HG03066 (cell line): ENCODE data around the gene GPC6.

Experiments
- ATAC-seq: cut with Tn5 transposase; IDR thresholded peaks from one replicate; pipeline ENCODE4 v1.9.1; 2021; ENCODE audit warnings: low read depth; ENCODE audit not compliant: unreplicated experiment

The GPC6 gene

DNA sequence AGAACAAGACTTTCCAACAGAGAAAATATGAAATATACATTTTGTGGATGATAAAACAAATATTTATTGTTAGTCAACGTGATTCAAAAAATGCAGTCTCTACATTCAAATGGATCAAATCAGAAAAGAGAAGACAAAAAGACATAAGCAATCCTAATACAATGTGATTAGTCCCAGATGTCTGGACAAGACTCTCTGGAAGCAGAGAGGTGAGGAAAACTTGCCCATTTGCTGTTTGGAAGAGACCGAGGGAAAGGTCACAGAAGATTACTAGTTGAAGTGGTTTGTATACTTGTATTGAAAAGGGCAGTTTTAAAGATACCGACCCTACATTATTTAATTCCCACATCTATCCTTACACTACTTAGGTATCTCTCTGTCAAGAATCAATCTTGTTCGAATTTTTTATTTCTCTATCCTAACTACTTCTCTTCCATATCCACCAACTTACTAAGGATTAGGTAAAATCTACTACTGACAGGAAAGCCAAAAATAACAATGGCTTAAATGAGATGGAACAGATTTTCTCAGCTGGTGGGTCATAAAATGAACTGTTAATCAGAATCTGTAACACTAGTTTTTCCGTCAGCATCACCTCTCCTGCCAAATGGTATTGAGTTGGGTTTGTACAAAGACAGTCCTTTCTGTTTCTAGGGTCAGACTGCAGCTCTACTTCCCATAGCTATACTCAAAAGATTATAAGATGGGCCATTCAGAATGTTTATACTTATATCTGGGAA, 755.7 kb downstream of the GPC6 start:
- ATAC-seq: no peak

DNA sequence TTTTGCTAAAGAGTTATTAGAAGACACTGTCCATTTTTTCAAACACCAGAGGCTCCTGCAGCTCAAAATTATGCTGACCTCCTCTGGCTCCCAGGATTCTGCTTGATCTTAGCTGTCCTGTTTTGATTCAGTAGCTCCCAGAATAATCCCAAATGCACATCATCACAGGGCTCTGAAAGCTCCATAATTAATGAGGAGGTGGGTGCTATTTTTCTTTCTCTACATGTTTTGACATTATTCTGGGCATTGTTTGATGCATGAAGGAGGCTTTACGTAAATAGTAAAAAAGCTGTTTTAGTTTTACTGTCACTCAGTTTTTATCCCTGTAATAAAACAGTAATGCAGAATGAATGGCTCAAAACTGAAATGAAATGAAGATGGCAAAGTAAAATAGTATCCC, 757.4 kb downstream of the GPC6 start:
- ATAC-seq: no peak

DNA sequence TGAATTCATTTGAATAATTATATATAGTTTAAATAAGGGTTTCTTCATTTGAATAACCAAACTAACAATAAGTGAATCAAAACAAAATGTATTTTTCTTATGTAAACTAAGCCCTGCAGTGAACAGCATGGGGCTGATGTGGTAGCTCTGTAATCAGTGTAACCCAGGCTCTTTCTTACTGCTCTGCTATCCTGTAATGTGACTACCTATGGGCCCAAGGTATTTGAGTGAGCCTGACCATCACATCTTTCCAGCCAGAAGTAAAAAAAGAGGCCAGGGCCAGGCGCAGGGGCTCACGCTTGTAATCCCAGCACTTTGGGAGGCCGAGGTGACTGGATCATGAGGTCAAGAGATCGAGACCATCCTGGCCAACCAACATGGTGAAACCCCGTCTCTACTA, 758.3 kb downstream of the GPC6 start:
- no peak for ATAC-seq

DNA sequence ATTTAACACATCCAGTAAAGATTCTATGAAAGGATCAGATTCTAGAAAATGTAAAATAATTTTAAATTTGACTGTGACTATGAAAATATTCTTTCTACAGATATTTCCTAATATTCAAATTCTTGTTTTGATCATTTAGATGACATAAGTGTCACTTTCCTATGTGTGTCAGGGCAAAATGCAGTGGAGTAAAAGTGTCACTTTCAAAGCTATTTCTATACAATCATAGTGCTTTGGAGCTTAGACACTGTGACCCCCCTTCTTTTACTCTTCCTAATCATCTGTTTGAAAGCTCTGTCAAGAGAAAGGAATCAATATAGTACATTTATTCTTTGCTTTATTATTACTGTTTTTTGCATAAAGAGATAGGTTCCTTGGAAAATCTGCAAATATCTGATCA, 760.9 kb downstream of the GPC6 start:
- ATAC-seq: no peak

DNA sequence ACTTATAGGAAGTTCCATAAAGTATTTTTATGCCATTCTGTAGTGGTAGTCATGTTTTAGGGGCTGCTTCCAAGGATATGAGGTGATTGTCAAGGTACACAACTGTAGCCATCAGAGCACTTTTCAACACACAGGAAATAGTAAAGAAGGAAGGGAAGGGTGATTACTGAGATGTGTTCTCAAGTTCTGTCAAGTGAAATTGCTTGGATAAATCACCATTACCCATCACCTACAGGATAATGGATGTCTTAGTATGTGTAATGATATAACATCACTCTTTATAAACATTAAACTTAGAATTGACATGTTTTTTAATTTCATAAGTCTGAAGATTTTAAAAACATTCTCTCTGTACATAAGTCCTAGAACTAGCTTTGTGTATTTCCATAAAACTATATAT, 765.0 kb downstream of the GPC6 start:
- no peak for ATAC-seq

DNA sequence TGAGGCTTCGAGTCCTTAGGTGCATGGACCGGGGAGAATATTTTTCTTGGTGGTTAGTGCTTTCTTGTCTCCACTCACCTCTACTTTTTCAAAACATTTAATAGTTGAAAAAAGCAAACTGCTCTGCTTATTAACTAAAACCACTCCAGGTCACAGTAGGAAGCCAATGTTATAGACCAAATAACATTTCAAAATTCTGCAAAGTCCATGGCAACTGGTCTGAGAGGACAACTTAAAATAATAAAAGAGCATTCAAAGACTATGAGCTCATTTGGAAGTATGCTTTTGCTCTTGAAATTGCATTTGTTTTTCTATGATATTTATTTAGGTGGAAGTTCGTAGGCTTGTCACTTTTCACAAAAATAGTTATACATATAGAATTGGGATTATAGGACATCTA, 769.9 kb downstream of the GPC6 start:
- ATAC-seq: no peak

DNA sequence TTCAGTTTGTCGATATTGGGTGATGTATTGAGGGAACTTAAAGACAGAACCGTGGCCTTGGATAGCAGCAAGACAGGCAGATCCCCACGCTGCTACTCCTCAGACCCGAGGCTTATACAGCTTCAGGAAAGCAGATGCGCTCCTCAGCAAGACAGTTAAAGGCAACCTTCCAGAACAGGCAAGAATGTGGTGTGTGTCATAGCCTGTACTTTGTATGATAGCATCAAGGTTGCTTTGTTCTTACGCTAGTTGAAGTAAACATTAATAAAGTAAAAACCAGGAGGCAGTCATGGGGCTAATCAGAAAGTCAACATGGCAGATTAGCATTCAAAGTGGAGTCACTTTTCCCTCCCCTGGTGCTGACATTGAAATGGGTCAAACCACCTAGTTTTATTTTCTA, 779.7 kb downstream of the GPC6 start:
- ATAC-seq: no peak

DNA sequence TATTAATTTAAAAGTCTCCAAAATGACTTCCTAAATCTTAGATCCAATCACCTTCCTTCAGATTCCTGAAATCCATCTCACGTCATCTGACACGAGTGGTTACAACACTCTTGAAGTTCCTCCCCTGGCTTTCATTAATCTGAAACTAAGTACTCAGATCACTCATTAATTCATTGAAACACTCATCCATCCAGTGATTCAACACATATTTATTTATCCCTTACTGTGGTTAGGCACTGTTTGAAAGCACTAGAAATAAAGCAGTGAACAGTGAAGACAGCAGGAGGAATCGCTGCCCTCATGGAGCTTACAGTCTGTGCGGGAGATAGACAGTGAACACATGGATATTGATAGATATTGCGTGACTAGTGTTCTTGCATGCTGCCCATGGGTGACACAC, 780.5 kb downstream of the GPC6 start:
- ATAC-seq: no peak

DNA sequence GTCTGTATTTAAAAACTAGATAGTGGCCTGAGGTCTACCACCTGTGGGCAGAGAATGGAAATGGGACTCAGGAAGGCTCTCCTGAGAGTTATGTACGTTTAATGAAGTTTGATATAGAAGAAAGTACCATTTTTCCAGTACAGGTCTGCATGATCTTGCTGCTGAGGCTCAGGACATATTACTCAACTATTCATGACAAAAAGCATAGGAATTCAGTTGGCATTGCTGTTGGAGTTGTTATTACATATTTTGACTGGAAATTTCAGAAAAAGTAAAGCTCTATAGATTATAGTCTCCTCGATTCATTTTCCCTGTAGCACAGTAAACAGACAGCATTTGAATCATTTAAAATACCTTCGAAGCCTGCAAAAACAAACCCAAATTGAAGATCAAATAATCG, 783.1 kb downstream of the GPC6 start:
- ATAC-seq: no peak

DNA sequence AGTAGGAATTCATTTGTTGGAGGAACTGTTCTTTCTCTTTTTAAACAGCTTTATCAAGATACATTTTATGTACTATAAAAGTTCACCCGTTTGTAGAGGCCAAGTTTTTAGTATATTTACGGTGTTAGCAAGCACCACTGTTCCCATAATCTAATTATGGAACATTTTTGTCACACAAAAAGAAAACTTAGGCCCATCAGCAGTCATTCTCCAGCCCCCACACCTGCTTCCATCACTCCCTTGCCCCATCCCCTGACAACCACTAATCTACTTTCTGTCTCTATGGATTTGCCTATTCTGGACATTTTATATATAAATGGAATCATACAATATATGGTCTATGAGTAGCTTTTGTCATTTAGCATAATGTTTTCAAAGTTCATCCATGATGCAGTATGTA, 787.9 kb downstream of the GPC6 start:
- no peak for ATAC-seq

DNA sequence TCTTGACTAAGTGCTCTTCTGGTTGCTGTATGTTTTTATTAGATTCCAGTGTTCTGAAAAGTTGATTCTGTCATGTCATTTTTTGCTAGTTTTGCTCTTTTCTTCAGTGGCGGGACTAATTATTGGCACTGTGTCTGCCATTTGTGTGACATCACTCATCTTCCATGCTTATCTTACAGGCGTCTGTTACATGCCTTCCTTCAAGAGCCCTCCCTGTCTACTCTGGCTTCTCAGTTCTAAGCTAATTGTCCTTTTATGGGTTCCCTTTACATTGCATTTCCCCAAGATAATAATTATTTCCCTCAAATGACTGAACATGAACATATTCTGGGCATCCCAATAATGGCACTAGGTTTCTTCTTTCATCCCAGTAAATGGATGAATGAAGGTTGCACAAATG, 793.8 kb downstream of the GPC6 start:
- no peak for ATAC-seq

DNA sequence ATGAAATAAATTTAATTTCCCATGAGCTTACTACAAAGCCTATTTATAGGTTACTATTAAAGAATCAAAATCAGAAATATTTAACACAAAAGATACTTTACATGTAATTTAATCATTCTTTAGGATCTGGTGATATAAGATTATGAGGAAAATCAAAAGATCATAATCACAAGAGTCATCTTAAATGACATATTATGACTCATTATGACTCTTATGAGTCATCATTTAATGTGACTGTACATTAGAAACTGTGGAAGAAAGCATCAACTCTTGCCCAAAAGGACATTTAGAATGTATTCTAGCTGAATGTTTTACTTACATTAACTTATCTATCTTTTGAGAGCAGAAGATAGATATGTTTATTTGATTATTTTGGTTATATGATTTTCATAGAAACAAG, 794.2 kb downstream of the GPC6 start:
- no peak for ATAC-seq

DNA sequence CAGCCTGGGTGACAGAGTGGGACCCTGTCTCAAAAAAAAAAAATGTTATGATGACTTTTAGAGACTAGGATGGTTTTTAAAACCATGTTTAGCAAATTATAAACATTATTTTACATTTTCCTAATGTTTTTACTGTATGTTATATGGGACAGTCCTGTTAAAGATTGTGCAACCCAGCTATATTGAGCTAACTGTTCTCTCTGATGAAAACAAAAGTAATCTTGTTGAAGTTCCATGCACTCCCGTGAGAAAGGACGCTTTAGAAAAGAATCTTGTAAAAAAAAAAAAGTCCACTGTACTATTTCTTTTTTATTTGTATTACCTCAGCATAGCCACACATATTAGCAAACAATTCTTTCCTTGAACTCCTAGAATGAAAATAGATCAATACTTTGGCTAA, 801.6 kb downstream of the GPC6 start:
- no peak for ATAC-seq

DNA sequence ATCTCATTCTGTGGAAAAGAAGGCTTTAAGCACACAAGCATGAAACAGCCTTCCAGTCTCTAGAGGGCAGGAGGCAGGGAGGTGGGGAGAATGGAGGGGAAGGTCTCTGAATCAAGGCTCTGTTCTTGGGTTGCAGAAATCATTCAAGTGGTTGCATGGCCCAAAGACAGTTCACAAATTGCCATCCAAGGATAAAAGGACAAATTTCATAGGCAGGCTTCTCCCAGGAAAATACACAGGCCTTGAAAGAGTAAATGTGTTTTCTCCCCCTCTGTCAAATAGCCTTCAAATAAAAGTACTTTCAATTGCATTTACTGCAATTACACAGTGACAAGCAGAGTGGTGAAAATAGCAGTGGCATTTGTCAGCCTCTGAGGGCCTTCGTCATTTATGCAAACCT, 802.0 kb downstream of the GPC6 start:
- ATAC-seq: no peak

DNA sequence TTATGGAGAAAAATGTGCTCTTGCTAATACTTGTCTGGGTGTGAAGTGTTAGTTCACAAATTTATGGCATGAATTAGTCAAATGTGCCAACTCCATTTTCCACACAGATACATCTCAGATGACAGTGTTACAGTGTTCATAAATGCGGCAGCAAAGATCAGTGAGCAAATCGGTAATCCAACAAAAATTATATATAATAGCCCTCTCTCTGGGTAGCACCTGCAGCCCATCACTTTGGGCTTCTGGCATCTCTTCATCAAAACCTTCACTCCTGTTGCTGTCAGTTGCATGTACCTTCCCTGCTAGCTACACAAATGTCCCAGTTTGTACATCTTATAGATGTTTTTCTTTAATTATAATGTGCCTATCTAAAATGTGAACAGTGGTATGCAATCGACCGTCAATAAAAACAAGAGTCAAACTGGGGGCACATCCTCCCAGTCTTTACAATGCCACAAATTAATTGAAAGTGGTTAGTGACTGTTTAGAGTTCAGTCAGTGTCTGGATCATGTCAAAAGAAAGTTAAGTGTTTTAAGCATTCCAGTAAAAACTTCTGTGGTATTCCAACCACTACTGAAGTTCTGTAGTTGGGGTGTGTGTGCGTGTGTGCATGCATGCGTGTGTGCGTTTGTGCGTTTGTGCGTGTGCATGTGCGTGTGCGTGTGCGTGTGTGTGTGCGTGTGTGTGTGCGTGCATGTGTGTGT, 804.0 kb downstream of the GPC6 start:
- ATAC-seq: no peak

DNA sequence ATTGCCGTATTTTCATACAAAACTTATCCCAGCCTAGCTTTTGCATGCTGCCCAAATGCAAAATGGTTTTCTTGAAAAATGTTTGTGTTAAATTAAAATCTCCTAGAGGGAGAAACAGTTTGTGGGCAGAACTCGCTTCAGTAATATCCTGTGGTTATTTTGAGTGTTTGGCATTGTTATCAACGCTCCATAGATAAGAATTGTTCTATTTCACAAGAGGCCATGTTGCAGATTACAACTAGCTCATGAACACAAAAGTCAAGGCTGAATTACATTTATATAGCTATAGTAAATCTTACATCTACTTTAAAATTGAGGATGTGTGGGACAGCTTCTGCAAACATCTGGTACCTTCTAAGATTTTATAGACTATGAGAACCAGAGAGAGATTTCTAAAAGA, 805.0 kb downstream of the GPC6 start:
- ATAC-seq: no peak

DNA sequence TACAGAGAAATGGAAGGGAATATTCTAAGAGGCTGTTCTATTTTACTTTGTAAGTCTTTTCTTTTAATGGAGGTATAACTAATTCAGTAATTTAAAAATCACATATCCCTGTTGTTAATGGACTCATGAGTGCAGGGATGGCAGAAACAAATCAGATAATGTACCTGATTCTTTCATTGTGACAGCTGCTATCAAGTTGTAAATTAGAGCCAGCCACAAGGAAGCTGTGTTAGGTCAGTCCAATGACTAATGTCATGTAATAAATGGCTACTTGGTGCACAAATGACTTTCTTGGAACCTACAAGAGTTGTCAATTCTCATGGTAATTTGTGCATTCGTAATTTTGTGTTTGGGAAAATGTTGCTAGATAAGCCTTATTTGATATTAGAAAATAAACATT, 806.5 kb downstream of the GPC6 start:
- no peak for ATAC-seq

DNA sequence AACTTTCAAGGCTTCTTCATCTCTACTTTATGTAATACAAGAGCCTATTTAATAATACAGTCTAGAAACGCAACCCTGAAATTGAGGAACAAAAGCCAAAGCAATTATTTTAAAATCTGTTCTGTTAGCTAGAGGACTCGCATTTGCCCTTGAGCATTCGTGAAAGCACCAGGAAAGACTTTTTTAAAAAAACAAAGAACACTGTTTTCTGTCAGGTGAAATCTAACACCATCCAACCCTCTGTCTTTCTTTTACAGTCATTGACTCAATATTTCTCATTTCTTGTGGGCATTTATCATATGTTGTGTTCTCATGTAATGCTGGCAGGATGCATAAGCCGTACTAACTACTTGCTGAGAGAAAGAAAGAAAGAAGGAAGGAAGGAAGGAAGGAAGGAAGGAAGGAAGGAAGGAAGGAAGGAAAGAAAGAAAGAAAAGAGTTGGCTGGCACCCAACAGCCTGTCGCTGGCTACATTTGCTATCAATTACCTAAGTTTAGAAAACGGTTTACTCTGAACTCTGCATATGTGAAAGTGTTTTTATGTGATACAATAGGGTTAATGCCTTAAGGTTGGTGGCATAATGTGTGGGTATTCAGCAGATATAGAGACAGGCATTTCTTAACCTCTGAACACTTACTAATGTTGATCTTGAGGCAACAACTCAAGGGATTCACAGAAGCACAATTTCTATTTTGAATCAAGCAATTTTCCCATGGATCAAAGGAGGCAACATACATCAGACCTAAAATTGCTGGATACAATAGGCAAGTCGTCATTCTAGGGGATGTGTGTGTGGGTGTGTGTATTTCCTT, 807.4 kb downstream of the GPC6 start:
- no peak for ATAC-seq

DNA sequence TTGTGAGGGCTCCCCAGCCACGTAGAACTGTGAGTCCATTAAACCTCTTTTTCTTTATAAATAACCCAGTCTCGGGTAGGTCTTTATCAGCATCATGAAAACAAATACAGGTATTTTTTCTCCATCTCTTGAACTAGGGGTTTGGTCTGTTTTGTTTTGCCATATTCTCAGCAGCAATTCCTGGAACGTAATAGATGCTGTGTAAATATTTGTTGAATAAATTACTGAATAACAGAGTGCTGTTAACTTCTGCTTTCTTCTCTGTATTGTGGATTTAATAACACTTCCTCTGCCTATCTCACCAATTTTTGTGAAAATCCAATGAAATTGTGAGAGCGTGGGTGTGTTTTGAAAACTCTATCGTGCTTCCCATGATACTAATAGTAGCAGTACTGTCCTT, 823.4 kb downstream of the GPC6 start:
- no peak for ATAC-seq

DNA sequence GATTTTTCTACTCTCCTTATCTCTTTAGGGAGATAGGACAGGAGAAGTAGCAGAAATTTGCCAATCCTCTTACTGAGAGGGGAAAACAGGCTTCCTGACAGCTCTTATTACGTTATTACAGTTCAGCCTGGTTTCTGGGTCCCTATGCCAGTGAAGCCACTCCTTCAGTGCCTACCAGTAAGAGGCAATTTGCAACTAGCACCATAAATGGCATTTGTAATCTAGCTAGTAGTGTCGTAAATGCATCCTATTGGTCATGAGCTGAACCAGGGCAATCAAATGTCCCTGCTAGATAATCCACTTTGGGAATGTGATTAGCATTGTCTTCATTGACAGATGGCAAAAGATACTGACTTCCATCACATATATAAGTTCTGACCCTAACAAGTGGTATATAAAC, 824.1 kb downstream of the GPC6 start:
- ATAC-seq: no peak

DNA sequence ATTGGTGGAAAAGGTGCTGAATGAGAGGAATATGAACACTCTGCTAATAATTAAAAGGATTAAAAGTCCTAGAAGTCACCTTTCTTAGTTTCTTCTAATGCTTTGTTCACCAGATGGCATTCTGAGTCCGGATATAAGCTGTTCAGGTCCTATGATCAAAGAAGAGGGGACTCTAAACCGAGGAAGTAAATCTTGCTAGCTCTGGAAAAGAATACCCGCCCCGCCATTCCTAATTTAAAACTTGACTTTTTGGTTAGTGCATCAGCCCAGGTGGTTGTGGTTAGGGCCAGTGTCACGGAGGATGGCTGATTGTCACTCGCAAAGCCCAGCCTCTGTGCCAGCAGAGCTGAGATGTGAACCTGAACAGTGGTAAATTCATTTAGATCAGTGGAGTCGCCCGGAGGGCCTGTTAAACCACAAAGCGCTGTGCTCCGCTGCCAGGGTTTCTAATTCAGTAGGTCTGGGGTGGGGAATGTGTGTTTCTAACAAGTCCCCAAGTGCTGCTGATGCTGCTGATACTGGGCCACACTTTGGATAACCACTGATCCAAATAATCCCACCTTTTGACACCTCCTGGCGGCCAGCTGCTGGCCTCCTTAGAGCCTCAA, 827.5 kb downstream of the GPC6 start:
- no peak for ATAC-seq
